Calu3 (cell line): Measurements from ENCODE around the gene PARD3. TPM values are rescaled to one million over a fixed set of nuclear protein-coding genes. Genes with fewer than 3 reads are reported as not detected.

Experiments
- BruUV-seq: library from RNA; stranded (reverse); fragments of 400-500 nt; replicated peaks from 2 replicates; lab custom pipeline; 2021; lab: Mats Ljungman, UMichigan
- CTCF ChIA-PET: fragments of 300-600 bp; sonication (Branson Sonifier 250); formaldehyde crosslinking; loops from one replicate; lab custom pipeline; 2022; ENCODE audit warnings: antibody characterized with exemption; lab: Charles Lee
- DNase-seq: peaks from one replicate; pipeline ENCODE4 v3.0.0; 2022
- H3K27ac Mint-ChIP-seq: one replicate; pipeline ENCODE4 v1.8.0; 2022; ENCODE audit warnings: mixed read lengths; ENCODE audit not compliant: unreplicated experiment
- H3K27me3 Mint-ChIP-seq: one replicate; pipeline ENCODE4 v1.8.0; 2022; ENCODE audit warnings: mixed read lengths; ENCODE audit not compliant: unreplicated experiment
- H3K36me3 Mint-ChIP-seq: one replicate; pipeline ENCODE4 v1.8.0; 2022; ENCODE audit warnings: mild to moderate bottlenecking, moderate library complexity, mixed read lengths; ENCODE audit not compliant: insufficient read depth, unreplicated experiment
- H3K4me1 Mint-ChIP-seq: one replicate; pipeline ENCODE4 v1.8.0; 2022; ENCODE audit warnings: mild to moderate bottlenecking, low read depth, mixed read lengths; ENCODE audit not compliant: unreplicated experiment
- H3K4me3 Mint-ChIP-seq: one replicate; pipeline ENCODE4 v1.8.0; 2022; ENCODE audit warnings: mild to moderate bottlenecking, low read depth, moderate library complexity, mixed read lengths; ENCODE audit not compliant: unreplicated experiment
- H3K9me3 Mint-ChIP-seq: one replicate; pipeline ENCODE4 v1.8.0; 2022; ENCODE audit warnings: low read depth, mixed read lengths; ENCODE audit not compliant: unreplicated experiment
- intact Hi-C: fragments of 100-400 bp; cut with micrococcal nuclease; formaldehyde crosslinking; loops from one replicate; pipeline ENCODE4 v1.10.0; 2022; ENCODE audit not compliant: unreplicated experiment
- total RNA-seq: library from RNA; stranded (reverse); gene quantifications from 2 replicates; pipeline ENCODE4 v1.2.3, GENCODE V29; 2022
- TF ChIP-seq, protein P1 (sequence below): fragments of 200-600 bp; IDR thresholded peaks from one replicate; pipeline ENCODE4 v1.8.0; 2022; ENCODE audit warnings: antibody characterized with exemption; ENCODE audit not compliant: unreplicated experiment

PARD3 gene
- total RNA-seq, 1 experiment from 2014 or later = 62.4 TPM

DNA sequence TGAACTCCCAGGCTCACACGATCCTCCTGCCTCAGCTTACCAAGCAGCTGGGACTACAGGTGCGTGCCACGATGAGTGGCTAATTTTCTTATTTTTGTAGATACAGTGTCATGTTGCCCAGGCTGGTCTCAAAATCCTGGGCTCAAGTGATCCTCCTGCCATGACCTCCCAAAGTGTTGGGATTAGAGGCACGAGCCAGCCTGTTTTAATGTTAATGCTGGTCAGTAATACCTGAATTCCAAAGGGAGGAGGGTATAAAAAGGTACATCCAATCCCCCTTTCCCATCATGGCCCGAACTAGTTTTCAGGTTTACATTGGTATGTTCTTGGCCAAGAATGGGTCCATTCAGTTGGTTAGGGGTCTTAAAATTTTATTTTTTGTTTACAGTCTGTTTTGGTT is 329.1 kb downstream of the PARD3 start:
- peaks cover 8% of the 10 kb centered on the region for H3K36me3 Mint-ChIP-seq
- H3K27me3 Mint-ChIP-seq = no peaks in the 10 kb centered on the region
- BruUV-seq = no TSS peak
- H3K9me3 Mint-ChIP-seq = no peaks in the 10 kb centered on the region
- CTCF ChIA-PET = no interaction called here
- no peak for DNase-seq
- H3K4me1 Mint-ChIP-seq = peaks cover 13% of the 10 kb centered on the region
- H3K4me3 Mint-ChIP-seq = no peak overlapping the region
- no peak overlapping the region for H3K27ac Mint-ChIP-seq
- intact Hi-C loops = no loop called here
- TF ChIP-seq, protein P1, sequence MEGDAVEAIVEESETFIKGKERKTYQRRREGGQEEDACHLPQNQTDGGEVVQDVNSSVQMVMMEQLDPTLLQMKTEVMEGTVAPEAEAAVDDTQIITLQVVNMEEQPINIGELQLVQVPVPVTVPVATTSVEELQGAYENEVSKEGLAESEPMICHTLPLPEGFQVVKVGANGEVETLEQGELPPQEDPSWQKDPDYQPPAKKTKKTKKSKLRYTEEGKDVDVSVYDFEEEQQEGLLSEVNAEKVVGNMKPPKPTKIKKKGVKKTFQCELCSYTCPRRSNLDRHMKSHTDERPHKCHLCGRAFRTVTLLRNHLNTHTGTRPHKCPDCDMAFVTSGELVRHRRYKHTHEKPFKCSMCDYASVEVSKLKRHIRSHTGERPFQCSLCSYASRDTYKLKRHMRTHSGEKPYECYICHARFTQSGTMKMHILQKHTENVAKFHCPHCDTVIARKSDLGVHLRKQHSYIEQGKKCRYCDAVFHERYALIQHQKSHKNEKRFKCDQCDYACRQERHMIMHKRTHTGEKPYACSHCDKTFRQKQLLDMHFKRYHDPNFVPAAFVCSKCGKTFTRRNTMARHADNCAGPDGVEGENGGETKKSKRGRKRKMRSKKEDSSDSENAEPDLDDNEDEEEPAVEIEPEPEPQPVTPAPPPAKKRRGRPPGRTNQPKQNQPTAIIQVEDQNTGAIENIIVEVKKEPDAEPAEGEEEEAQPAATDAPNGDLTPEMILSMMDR = no peak

DNA sequence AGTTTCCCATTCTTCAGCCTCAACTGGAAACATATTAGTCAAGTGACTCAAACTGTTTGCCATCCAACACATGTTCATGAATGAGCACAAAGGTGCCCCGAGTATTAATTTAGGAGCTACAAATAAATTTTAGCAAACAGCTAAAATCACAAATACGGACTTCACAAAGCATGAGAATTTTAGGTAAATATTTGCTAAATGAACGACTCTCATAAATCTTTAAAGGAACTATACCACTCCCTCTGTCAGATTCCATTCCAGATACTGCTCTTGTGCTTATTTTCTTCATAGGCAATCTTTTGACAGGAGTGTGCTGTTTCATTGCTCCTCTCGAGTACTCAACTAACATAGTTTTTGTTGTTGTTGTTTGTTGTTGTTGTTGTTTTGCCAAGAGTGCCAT is 330.9 kb downstream of the PARD3 start:
- no peak overlapping the region for H3K4me3 Mint-ChIP-seq
- CTCF ChIA-PET = no interaction called here
- H3K27ac Mint-ChIP-seq = no peak overlapping the region
- H3K4me1 Mint-ChIP-seq = no peaks in the 10 kb centered on the region
- no peaks in the 10 kb centered on the region for H3K9me3 Mint-ChIP-seq
- intact Hi-C loops = no loop called here
- TF ChIP-seq, protein P1 = no peak
- no TSS peak for BruUV-seq
- H3K36me3 Mint-ChIP-seq = peaks cover 4% of the 10 kb centered on the region
- H3K27me3 Mint-ChIP-seq = no peaks in the 10 kb centered on the region
- no peak for DNase-seq

DNA sequence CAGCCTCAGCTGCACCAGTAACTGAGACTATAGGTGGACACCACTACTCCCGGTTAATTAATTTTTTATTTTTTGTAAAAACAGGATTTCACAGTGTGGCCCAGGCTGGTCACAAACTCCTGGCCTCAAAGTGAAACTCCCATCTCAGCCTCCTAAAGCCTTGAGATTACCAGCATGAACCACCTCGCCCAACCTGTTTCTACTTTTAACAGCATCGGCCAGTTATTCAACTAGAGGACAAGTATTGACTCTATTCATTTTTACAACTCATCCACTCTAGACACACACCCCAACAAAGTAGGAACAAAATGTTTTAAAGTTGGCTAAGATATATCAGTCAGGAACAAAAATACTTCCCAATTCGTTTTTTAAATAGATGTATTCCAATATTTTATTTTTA is 334.8 kb downstream of the PARD3 start:
- DNase-seq = no peak
- Mint-ChIP-seq H3K9me3 (no peaks in the 10 kb centered on the region), H3K27me3 (no peaks in the 10 kb centered on the region), H3K36me3 (no peaks in the 10 kb centered on the region), H3K4me3 (no peak overlapping the region), H3K4me1 (peaks cover 11% of the 10 kb centered on the region), H3K27ac (no peak overlapping the region)
- CTCF ChIA-PET = interaction anchor here (0.7 kb wide), 1 partner anchor 18 kb away, joined by 3 read pairs; no protein-coding TSS in a partner anchor
- TF ChIP-seq, protein P1 = no peak
- intact Hi-C loops = no loop called here
- BruUV-seq = no TSS peak

DNA sequence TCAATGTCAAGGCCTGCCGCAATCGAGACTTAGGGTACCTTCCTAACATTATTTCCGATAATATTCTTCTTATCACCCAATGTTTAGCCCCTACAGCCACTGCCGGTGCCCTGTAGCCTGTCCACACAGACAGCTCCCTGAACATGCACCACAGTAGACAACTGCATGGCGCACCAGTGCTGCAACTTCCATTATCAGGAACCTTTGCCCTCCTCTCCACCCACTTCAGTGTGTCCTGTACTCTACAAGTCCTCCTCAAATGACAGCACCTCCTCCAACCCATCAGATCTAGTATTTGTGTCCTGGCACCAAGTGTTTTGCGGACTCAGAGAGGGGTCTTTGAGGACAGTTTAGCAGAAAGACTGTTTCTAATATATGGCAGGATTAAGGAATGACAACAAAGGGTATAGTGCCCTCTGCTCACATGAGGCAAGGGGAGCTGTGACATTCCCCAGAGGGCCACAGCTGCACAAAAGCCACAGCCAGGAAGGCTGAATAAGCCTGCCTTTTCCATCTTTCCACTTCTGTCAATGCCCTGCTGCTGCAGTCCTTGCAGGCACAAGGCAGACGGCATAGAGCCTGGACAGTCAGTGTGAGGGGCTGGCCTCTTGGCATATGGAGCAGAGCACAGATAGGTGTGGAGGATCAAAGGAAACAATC is 335.4 kb downstream of the PARD3 start:
- no TSS peak for BruUV-seq
- no peak overlapping the region for H3K4me3 Mint-ChIP-seq
- intact Hi-C loops = no loop called here
- H3K27me3 Mint-ChIP-seq = no peaks in the 10 kb centered on the region
- peaks cover 11% of the 10 kb centered on the region for H3K4me1 Mint-ChIP-seq
- TF ChIP-seq, protein P1 = no peak
- DNase-seq = no peak
- H3K27ac Mint-ChIP-seq = no peak overlapping the region
- CTCF ChIA-PET = no interaction called here
- no peaks in the 10 kb centered on the region for H3K36me3 Mint-ChIP-seq
- H3K9me3 Mint-ChIP-seq = no peaks in the 10 kb centered on the region
